GM18520 (cell line): ENCODE data around the gene ELMOD3.
"Not testable (repeated sequence)": the region's sequence is repeated elsewhere in the genome, so short reads cannot be mapped to it uniquely, and the experiment has no call there.

Experiments
- ATAC-seq: cut with Tn5 transposase; IDR thresholded peaks from one replicate; pipeline ENCODE4 v1.9.1; 2021; ENCODE audit not compliant: unreplicated experiment

Gene ELMOD3

DNA sequence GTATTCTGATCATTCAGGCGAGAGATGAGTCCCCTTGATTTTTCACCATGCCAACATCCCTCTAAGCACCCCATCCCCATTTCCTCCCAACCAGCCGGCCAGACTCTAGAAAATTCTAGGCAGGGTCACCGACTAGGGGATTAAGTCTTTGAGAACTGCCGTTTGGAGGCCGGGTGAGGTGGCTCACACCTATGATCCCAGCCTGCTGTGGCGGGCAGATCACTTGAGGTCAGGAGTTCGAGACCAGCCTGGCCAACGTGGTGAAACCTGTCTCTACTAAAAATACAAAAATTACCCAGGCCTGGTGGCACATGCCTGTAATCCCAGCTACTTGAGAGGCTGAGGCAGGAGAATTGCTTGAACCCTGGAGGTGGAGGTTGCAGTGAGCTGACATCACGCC, 85.0 kb downstream of the ELMOD3 start:
- not testable (repeated sequence) for ATAC-seq

DNA sequence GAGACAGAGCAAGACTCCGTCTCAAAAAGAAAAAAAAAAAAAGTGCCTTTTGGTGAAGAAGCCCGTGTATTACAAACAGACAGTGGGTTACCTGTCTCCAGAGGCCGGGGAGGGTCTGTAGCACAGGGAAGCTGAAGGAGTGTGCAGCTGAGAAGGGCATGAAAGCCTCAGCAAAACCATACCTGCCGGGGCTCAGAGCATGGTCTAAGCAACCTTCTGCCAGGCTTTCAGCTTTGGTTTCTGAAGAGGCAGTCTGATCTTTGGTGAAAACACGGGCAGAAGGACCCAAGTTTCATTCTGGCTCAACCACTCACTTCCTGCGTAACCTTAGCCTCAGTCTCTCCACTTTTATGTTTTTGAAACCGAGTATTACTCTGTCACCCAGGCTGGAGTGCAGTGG, 85.4 kb downstream of the ELMOD3 start:
- ATAC-seq = no peak

DNA sequence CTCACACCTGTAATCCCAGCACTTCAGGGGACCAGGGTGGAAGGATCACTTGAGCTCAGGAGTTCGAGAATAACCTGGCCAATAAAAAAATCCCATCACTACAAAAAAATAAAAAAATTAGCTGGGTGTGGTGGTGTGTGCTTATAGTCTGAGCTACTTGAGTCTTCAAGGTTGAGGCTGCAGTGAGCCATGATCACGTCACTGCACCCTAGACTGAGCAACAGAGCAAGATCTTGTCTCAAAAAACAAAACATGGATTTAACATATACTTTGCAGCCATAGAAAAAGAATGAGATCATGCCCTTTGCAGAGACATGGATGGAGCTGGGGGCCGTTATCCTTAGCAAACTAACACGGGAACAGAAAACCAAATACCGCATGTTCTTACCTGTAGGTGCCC, 86.2 kb downstream of the ELMOD3 start:
- no peak for ATAC-seq
